HEK293T (cell line): ENCODE results near the gene ACSF2.

Experiments
- ARNT ChIP-seq: fragments of 450-650 bp; IDR thresholded peaks from 2 replicates; pipeline ENCODE4 v1.6.1; 2017; ENCODE audit warnings: mild to moderate bottlenecking
- BHLHE40 ChIP-seq: fragments of 450-650 bp; IDR thresholded peaks from 2 replicates; pipeline ENCODE4 v1.6.1; 2016; ENCODE audit warnings: mild to moderate bottlenecking, moderate library complexity, borderline replicate concordance
- CTBP1 ChIP-seq: fragments of 450-650 bp; IDR thresholded peaks from 2 replicates; pipeline ENCODE4 v1.6.1; 2016; ENCODE audit warnings: borderline replicate concordance
- ELF4 ChIP-seq: fragments of 450-650 bp; IDR thresholded peaks from 2 replicates; pipeline ENCODE4 v1.6.1; 2017; ENCODE audit warnings: antibody characterized with exemption
- FOXA1 ChIP-seq: fragments of 450-650 bp; IDR thresholded peaks from 2 replicates; pipeline ENCODE4 v1.6.1; 2016; ENCODE audit warnings: mild to moderate bottlenecking
- FOXM1 ChIP-seq: fragments of 450-650 bp; IDR thresholded peaks from 2 replicates; pipeline ENCODE4 v1.6.1; 2017; ENCODE audit warnings: mild to moderate bottlenecking, borderline replicate concordance
- HDGF ChIP-seq: fragments of 450-650 bp; IDR thresholded peaks from 2 replicates; pipeline ENCODE4 v1.6.1; 2017; ENCODE audit warnings: antibody characterized with exemption, borderline replicate concordance
- L3MBTL2 ChIP-seq: fragments of 450-650 bp; conservative IDR thresholded peaks from 2 replicates; pipeline ENCODE4 v1.6.1; 2016; ENCODE audit warnings: mild to moderate bottlenecking
- LEF1 ChIP-seq: fragments of 450-650 bp; IDR thresholded peaks from 2 replicates; pipeline ENCODE4 v1.6.1; 2017; ENCODE audit warnings: mild to moderate bottlenecking, borderline replicate concordance
- NFRKB ChIP-seq: fragments of 450-650 bp; IDR thresholded peaks from 2 replicates; pipeline ENCODE4 v1.6.1; 2016; ENCODE audit warnings: mild to moderate bottlenecking, moderate library complexity
- PKNOX1 ChIP-seq: fragments of 450-650 bp; IDR thresholded peaks from 2 replicates; pipeline ENCODE4 v1.6.1; 2016
- SUZ12 ChIP-seq: fragments of 450-650 bp; IDR thresholded peaks from 2 replicates; pipeline ENCODE4 v1.6.1; 2016; ENCODE audit warnings: mild to moderate bottlenecking
- TARDBP ChIP-seq: fragments of 450-650 bp; IDR thresholded peaks from 2 replicates; pipeline ENCODE4 v1.6.1; 2016
- ZNF384 ChIP-seq: fragments of 450-650 bp; IDR thresholded peaks from 2 replicates; pipeline ENCODE4 v1.6.1; 2016

GRCh38 chr17:50501054-50501453 lies 75.0 kb downstream of the ACSF2 start:
- TF ChIP-seq CTBP1 (no peak), ZNF384 (no peak), BHLHE40 (no peak), LEF1 (no peak), L3MBTL2 (no peak), FOXM1 (no peak), PKNOX1 (no peak), ARNT (no peak), FOXA1 (no peak), NFRKB (no peak), SUZ12 (no peak), HDGF (no peak), ELF4 (no peak), TARDBP (no peak)
